ENCODE data around the gene SNX11.

DNA sequence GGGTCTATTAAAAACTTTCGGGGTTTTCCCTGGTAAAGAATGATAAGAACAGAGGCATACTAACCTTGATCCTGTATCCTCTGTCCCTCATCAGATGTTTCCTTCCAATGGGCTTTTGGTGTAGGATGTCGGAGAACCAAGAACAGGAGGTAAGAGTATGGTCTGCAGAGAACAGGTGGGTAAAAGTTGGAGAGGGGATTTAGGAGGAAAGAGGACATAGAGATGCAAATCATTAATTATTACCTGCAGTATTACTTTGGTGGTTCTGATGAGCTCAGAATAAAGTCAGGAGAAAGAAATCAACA is 4.3 kb downstream of the SNX11 start:
- no peak for TF ChIP-seq CTCF (IDR thresholded peaks at IDR 0.05; ENCODE audit: control extremely low read depth in 1 of 3, insufficient read depth in 1 of 3, low read depth in 1 of 3, low read length in 3 of 3)
- TF ChIP-seq FOSL1 (IDR thresholded peaks at IDR 0.05; ENCODE audit: insufficient read depth, low read depth, low read length) = no peak
